ENCODE results near the gene DEAF1. TPM values are rescaled to one million over a fixed set of nuclear protein-coding genes. Genes with fewer than 3 reads are reported as not detected.

The DEAF1 gene
- total RNA-seq, 4 donors from 2014 or later, result 14.8 to 42.4 (median 25.2) TPM

DNA sequence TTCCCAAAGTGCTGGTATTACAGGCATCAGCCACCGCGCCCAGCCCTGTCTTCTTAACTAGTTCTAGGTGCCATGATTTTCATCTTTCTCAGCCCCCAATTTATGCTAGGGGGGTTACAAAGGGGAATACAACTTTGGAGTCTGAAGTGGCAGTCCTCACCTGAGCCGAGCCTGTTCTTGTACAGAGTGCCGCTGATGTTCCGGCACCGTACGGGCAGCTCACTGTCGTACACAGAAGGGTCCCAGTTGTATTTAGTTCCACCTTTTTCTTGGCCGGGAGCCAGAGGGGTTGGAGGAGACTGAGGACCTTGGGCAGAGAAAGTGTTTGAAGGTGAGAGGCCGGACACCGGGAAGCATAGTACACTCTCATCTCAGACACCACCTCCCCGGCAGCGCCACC lies 7.3 kb downstream of the DEAF1 start:
- Histone ChIP-seq H3K9me3 (no peaks in the 10 kb centered on the region), H3K27ac (no peak overlapping the region), H3K36me3 (peaks cover 0 to 45% of the 10 kb centered on the region in 2 donors), H3K4me3 (no peak overlapping the region), H3K4me1 (no peaks in the 10 kb centered on the region), H3K27me3 (no peaks in the 10 kb centered on the region)
- ATAC-seq (no peak), DNase-seq (no peak)
- TF ChIP-seq, protein P1, sequence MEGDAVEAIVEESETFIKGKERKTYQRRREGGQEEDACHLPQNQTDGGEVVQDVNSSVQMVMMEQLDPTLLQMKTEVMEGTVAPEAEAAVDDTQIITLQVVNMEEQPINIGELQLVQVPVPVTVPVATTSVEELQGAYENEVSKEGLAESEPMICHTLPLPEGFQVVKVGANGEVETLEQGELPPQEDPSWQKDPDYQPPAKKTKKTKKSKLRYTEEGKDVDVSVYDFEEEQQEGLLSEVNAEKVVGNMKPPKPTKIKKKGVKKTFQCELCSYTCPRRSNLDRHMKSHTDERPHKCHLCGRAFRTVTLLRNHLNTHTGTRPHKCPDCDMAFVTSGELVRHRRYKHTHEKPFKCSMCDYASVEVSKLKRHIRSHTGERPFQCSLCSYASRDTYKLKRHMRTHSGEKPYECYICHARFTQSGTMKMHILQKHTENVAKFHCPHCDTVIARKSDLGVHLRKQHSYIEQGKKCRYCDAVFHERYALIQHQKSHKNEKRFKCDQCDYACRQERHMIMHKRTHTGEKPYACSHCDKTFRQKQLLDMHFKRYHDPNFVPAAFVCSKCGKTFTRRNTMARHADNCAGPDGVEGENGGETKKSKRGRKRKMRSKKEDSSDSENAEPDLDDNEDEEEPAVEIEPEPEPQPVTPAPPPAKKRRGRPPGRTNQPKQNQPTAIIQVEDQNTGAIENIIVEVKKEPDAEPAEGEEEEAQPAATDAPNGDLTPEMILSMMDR (IDR thresholded peaks at IDR 0.05 in 4 of 5, conservative IDR thresholded peaks at IDR 0.05 in 1 of 5), result no peak
- TF ChIP-seq POLR2A (IDR thresholded peaks at IDR 0.05), result no peak
- in situ Hi-C loops (cut with MboI; ENCODE audit: low sequenced_read_pairs in 4 of 4) (no loop called here), intact Hi-C loops (cut with DNase I; ENCODE audit: low total_unique reads) (no loop called here)

DNA sequence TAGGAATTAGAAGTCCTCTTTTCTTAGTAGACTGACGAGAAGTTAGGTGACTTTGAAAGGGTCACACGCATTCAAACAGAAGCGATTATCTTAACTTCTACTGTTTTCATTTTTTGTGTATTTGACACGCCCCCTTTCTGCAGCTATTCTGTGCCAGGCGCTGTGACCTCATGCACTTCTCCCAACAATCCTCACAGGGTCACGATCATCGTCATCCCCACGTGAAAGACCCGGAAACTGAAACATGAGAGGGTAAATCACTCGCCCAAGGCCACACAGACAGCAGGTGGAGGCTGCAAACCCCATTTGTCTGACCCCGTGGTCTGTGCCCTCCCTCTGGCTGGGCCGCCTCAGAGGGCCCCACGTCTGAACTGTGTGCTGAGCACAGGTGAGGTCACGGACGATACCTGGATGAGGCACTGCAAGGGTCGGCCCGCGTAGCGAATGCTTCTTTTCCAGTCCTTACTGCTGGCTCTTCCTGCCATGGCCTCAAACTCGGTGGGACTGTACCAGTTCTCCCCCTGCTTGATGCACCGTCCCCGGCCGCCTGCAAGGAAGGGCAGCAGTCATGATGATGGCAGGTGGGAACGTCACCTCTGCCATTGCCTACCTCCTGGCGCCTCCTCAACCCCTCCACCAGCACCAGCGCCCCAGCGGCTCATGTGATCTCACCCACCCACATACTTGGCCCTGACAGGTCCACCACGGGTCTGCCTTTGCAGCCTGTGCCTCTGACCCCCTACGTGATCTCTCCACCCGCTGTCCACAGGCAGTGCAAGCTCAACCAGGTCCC lies 8.4 kb downstream of the DEAF1 start:
- Histone ChIP-seq H3K27ac (no peak overlapping the region), H3K4me1 (no peaks in the 10 kb centered on the region), H3K4me3 (no peak overlapping the region), H3K27me3 (no peaks in the 10 kb centered on the region), H3K36me3 (peaks cover 0 to 55% of the 10 kb centered on the region in 2 donors), H3K9me3 (no peaks in the 10 kb centered on the region)
- DNase-seq, result no peak
- ATAC-seq, result no peak
- in situ Hi-C loops (cut with MboI; ENCODE audit: low sequenced_read_pairs in 4 of 4) (no loop called here), intact Hi-C loops (cut with DNase I; ENCODE audit: low total_unique reads) (no loop called here)
- TF ChIP-seq, protein P1 (IDR thresholded peaks at IDR 0.05 in 4 of 5, conservative IDR thresholded peaks at IDR 0.05 in 1 of 5), result no peak
- TF ChIP-seq POLR2A (IDR thresholded peaks at IDR 0.05), result no peak

DNA sequence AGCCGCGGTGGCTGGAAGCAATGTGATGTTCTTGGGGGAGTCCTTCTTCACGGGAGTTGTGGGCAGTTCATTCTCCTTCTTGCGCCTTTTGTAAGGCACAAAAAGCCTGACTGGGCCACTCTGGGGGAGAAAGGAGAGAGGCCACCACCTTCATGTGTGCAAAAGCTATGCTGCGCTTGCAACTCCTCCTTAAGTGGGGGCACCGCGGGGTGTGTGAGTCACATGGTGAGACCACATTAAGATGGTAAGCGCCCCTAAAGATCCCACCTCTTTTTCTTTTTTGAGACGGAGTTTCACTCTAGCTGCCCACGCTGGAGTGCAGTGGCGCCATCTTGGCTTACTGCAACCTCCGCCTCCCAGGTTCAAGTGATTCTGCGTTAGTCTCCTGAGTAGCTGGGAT lies 14.1 kb downstream of the DEAF1 start:
- Histone ChIP-seq H3K27ac (no peak overlapping the region), H3K4me1 (no peaks in the 10 kb centered on the region), H3K36me3 (peaks cover 0 to 60% of the 10 kb centered on the region in 2 donors), H3K4me3 (no peak overlapping the region), H3K27me3 (no peaks in the 10 kb centered on the region), H3K9me3 (no peaks in the 10 kb centered on the region)
- ATAC-seq (no peak), DNase-seq (no peak)
- TF ChIP-seq POLR2A (IDR thresholded peaks at IDR 0.05), result no peak
- TF ChIP-seq, protein P1 (IDR thresholded peaks at IDR 0.05 in 4 of 5, conservative IDR thresholded peaks at IDR 0.05 in 1 of 5), result no peak
- in situ Hi-C loops (cut with MboI; ENCODE audit: low sequenced_read_pairs in 4 of 4), result no loop called here
- intact Hi-C loops (cut with DNase I; ENCODE audit: low total_unique reads), result no loop called here

DNA sequence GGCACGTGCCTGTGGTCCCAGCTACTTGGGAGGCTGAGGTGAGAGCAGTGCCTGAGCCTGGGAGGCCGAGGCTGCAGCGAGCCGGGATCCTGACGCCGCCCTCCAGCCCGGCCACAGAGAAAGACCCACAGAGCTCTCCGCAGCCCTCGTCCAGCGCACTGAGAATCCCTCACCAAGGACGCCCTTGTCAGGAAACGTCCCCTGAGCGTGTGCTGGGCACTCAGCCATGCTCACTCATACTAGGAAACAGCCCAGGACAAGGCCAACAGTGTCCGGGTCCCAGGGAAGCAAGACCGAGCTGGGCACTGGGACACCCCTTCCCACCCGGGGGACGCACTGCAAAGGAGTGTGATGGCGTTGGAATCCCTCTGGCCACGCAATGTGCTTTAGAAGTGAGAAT lies 14.5 kb downstream of the DEAF1 start:
- no peak for DNase-seq
- H3K36me3 ChIP-seq, result peaks cover 0 to 56% of the 10 kb centered on the region in 2 donors
- no peaks in the 10 kb centered on the region for H3K9me3 ChIP-seq

More for the DNA sequence above, 14.5 kb downstream of the DEAF1 start:
- no peak overlapping the region for H3K4me3 ChIP-seq
- intact Hi-C loops (cut with DNase I; ENCODE audit: low total_unique reads), result no loop called here
- no peaks in the 10 kb centered on the region for H3K4me1 ChIP-seq
- H3K27ac ChIP-seq, result no peak overlapping the region
- in situ Hi-C loops (cut with MboI; ENCODE audit: low sequenced_read_pairs in 4 of 4), result no loop called here
- H3K27me3 ChIP-seq, result no peaks in the 10 kb centered on the region
- ATAC-seq, result no peak
- TF ChIP-seq, protein P1 (IDR thresholded peaks at IDR 0.05 in 4 of 5, conservative IDR thresholded peaks at IDR 0.05 in 1 of 5), result no peak
- TF ChIP-seq POLR2A (IDR thresholded peaks at IDR 0.05), result no peak

All from gastrocnemius medialis (tissue), 4 donors.